Measurements from ENCODE around the gene PMP22.
"Not testable (repeated sequence)": the region's sequence is repeated elsewhere in the genome, so short reads cannot be mapped to it uniquely, and the experiment has no call there.

PMP22 gene

GRCh38 chr17:15250135-15250860 is 14.8 kb downstream of the PMP22 start:
- no peak for DNase-seq

- no peak for DNase-seq
Observed at GRCh38 chr17:15249487-15249886, 15.6 kb downstream of the PMP22 start.

GRCh38 chr17:15247891-15248529 is 17.1 kb downstream of the PMP22 start:
- DNase-seq: no peak

DNA sequence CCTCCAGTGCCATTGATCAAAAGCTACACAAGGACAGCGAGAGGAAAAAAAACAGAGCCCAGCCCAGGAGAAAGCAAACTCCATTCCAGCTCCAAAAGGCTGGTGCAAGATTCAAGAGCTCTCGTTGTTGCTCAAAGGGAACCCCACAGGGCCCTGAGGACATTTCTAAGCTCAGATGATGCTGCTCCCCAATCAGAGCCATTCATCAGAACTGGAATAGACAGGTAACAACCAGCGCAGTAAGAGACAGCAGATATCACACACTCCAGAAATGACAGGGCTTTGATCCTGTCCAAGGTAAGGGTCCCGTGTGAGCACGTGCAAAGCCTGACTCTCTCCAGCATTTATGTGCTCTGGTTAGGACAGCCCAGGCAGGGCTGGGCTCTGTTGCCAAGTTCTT is 20.1 kb downstream of the PMP22 start:
- no peak for DNase-seq

GRCh38 chr17:15240644-15241043 is 24.5 kb downstream of the PMP22 start:
- no peak for DNase-seq

GRCh38 chr17:15239491-15239890 is 25.6 kb downstream of the PMP22 start:
- DNase-seq: no peak

DNA sequence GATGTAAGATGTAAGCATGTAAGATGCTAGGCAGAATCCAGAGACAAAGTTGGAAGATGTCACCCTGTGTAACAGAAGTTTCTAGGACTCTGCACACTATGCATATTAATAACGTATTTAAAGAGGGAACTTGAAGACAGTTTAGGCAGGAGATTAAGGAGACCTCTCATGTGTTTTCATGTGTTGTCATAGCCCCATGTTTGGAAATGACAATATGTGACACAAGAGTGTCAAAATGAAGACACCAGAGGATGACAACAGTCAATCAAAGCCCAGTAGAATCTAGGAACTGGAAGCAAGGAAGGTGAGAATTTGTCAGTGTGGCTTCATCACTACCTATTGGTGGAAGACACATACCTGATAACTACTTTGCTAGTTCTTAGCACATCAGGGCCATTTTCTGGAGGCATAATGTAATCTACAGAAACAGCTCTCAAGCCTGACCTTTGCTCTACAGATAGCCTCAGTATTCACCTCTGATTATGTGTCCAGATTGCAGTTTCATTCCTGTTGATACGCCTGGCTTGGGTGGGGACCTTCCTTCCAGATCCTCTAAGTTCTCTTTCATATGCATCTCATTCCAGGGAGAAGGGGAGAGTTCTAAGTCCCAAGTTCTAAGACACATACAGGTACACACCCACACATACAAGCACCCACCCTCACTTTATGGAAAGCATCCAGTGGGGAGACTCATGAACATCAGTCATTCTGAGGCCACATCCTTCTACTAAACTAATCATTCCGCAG is 26.3 kb downstream of the PMP22 start:
- no peak for DNase-seq

- no peak for DNase-seq
Observed at GRCh38 chr17:15238057-15238456, 27.1 kb downstream of the PMP22 start.

DNA sequence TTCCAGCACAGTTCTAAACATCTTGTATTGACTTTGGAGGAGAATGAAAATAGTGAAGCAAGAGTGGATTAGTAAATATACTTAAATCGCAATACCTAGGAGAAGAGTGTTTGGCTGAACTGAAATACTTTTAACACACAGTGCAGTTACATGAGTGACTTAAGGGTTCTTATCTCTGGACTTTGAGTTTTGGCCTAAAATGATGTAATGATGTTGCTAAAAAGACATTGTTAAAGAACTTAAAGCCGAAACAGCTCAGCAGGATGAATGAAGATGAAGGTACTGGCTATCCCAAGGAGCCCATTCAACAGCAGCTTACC is 28.1 kb downstream of the PMP22 start:
- no peak for DNase-seq

- no peak for DNase-seq
Observed at GRCh38 chr17:15236281-15237105, 28.6 kb downstream of the PMP22 start.

DNA sequence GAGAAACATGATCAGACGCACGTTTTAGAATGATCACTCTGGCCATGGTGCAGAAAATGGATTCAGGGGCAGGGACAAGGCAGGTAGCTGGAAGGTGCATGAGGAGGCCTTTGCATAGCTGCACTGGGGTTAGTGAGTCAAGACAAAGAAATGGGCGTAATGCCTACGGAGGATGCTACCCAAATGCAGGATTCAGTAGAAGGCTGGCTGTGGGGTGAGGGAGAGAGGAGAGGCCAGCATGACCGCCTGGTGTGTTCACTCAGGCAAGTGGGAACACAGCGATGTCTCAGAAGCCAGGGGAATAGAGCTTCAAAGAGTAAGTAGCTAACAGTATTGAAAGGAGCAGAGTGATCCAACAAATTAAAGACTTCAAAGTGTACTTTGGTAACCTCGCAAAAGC is 31.2 kb downstream of the PMP22 start:
- DNase-seq: no peak

- no peak for DNase-seq
Observed at GRCh38 chr17:15233022-15233805, 31.9 kb downstream of the PMP22 start.

DNA sequence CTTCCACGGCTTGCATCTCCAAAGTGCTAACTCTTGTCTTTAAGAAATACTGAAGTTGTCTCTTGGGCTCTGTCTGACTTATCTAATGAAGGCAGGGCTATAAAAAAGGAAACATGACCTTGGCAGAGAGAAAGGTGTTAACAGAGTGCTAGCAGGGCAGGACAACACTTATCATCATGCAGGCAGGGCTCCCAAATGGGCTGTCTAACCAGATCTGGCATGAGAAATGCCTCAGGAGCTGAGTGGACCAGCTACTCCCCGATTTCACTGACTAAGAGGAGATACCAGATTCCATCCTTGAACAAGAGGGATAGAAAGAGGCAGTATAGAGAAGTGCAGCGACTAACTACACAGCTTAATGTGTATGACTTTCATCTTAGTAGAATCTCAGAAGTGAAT is 32.6 kb downstream of the PMP22 start:
- no peak for DNase-seq

- no peak for DNase-seq
Observed at GRCh38 chr17:15231851-15232516, 33.1 kb downstream of the PMP22 start.

- no peak for DNase-seq
Observed at GRCh38 chr17:15230866-15231265, 34.3 kb downstream of the PMP22 start.

GRCh38 chr17:15221827-15222226 is 43.3 kb downstream of the PMP22 start:
- DNase-seq: not testable (repeated sequence)

- no peak for DNase-seq
Observed at GRCh38 chr17:15220785-15221184, 44.3 kb downstream of the PMP22 start.

GRCh38 chr17:15216481-15216880 is 48.6 kb downstream of the PMP22 start:
- no peak for DNase-seq

DNA sequence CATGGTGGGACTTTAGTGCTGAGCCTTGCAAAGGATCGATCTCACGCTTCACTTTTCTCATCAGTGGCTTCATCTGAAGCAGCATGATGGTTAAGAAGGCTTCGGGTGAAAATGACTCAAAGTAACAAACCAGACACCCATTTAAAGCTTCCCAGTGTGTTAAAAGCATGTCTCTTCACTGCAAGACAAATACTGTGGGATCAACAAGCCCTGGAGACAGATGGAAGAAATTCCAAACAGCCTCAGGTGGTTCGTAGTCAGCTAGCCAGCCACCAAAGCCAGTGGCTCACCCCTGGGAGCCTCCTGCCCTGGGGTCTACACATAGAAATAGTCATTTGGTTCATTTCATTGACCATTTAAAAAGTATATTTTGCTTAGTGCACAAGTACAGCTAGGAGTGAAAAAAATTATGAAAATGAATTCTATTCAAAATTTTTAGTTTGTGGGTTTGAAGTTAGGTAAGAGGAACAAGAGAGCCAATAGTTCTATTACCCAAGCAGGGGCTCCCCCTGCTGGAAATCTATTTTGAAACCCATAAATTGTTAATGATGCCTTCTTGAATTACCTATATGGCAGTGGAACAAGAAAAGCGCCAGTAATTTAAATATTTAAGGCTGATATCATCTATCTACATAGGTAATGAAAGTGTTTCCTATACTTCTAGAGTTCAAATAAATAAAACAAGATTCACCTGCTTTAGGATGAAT is 51.6 kb downstream of the PMP22 start:
- no peak for DNase-seq

GRCh38 chr17:15210247-15210646 is 54.9 kb downstream of the PMP22 start:
- no peak for DNase-seq

DNA sequence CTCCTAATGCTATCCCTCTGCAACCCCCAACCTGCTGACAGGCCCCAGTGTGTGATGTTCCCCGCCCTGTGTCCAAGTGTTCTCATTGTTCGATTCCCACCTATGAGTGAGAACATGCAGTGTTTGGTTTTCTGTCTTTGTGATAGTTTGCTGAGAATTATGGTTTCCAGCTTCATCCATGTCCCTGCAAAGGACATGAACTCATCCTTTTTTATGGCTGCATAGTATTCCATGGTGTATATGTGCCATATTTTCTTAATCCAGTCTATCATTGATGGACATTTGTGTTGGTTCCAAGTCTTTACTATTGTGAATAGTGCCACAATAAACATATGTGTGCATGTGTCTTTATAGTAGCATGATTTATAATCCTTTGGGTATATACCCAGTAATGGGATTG is 62.1 kb downstream of the PMP22 start:
- DNase-seq: not testable (repeated sequence)
